ENCODE results near the gene EPB41L4A.

The EPB41L4A gene

DNA sequence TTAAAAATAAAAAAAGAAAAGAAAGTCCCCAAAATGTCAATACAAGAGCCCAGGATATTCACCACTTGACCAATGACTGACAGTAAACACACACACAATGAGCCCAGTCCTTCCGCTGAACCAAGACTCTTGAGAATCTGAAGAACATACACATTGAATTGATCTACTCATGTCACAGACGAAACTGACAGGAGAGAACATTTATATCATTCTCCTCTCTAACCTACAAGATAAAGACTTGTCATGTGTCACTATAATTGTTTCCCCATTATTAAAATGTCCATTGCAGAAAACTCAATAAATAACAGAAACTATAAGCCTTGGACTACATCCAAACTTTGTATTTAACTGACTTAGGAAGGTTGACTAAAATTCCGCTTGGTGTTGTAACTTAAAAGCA, 296.7 kb downstream of the EPB41L4A start:
- Histone ChIP-seq H3K27me3 (ENCODE audit: control insufficient read depth, insufficient read depth, low read length) (no peaks in the 10 kb centered on the region), H3K4me1 (ENCODE audit: control insufficient read depth, insufficient read depth, low read length) (no peaks in the 10 kb centered on the region), H3K9me3 (ENCODE audit: control insufficient read depth, insufficient read depth, low read length) (no peaks in the 10 kb centered on the region), H3K36me3 (ENCODE audit: control insufficient read depth, insufficient read depth, low read length) (no peaks in the 10 kb centered on the region), H3K27ac (ENCODE audit: low read length) (no peak overlapping the region), H3K4me3 (ENCODE audit: low read length) (no peak overlapping the region)
- no peak for DNase-seq (ENCODE audit: low read depth, low spot score)
- whole genome bisulfite sequencing (ENCODE audit: insufficient coverage, insufficient read length): no CpG with 5 or more reads among the region's 3 CpGs

DNA sequence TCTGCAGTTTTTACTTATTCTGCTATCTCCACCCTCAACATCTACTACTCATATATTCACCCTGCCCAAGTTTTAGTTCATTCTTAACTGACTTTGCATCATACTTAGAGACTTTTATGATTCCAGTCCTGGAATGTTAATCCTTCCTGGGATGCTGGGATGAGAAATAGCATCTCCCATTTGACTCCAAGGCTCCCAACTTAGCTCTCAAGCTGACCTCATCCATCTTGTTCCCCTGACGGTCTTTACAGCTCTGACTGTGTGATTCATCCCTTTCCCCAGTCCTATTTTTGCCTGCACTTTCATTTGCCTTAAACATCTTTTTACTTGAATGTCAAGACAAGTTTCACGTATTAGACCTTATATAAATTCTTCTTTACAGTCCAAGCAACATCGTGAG, 297.8 kb downstream of the EPB41L4A start:
- Histone ChIP-seq H3K4me3 (ENCODE audit: low read length) (no peak overlapping the region), H3K27ac (ENCODE audit: low read length) (no peak overlapping the region), H3K27me3 (ENCODE audit: control insufficient read depth, insufficient read depth, low read length) (no peaks in the 10 kb centered on the region), H3K36me3 (ENCODE audit: control insufficient read depth, insufficient read depth, low read length) (no peaks in the 10 kb centered on the region), H3K9me3 (ENCODE audit: control insufficient read depth, insufficient read depth, low read length) (no peaks in the 10 kb centered on the region), H3K4me1 (ENCODE audit: control insufficient read depth, insufficient read depth, low read length) (no peaks in the 10 kb centered on the region)
- no peak for DNase-seq (ENCODE audit: low read depth, low spot score)
- WGBS (ENCODE audit: insufficient coverage, insufficient read length): no CpG with 5 or more reads among the region's 3 CpGs

DNA sequence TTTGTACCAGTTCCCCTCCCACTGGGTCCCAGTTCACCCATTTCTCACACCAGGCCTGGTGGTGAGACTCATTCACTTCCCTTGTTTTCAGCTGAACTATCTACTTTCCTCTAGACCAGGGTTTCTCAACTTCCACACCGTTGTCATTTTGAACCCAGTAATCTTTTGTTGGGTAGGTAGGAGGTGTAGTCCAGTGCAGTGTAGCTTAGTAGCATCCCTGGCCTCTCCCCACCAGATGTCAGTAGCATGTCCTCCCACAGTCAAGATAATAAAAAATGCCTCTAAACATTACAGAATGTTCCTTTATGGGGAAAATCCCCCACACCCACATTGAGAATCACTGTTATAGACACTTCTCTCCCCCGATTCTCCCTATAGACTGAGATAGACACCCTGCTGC, 299.1 kb downstream of the EPB41L4A start:
- no peak for DNase-seq (ENCODE audit: low read depth, low spot score)
- no peaks in the 10 kb centered on the region for H3K9me3 ChIP-seq (ENCODE audit: control insufficient read depth, insufficient read depth, low read length)
- H3K4me1 ChIP-seq (ENCODE audit: control insufficient read depth, insufficient read depth, low read length): no peaks in the 10 kb centered on the region
- no peak overlapping the region for H3K27ac ChIP-seq (ENCODE audit: low read length)
- no peaks in the 10 kb centered on the region for H3K27me3 ChIP-seq (ENCODE audit: control insufficient read depth, insufficient read depth, low read length)
- H3K4me3 ChIP-seq (ENCODE audit: low read length): no peak overlapping the region
- no CpG with 5 or more reads among the region's 2 CpGs for WGBS (ENCODE audit: insufficient coverage, insufficient read length)
- H3K36me3 ChIP-seq (ENCODE audit: control insufficient read depth, insufficient read depth, low read length): no peaks in the 10 kb centered on the region

DNA sequence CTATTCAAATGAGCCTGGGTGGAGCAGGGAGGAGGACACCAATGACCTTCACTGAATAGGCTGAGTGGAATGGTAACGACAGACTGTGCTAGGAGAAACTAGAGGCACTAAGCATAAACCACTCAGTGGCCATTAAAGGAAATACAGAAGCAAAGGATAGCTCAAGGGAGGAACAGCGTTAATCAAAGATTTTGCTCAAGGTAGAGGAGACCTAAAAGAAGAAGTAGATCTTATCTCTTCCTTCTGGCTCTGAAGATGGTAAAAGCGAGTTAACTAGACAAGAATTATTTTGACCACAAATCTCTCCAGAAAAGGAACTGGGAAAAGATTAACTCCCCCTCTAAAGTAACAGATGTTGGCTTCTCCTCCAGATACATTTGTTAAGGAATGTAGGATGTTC, 299.6 kb downstream of the EPB41L4A start:
- Histone ChIP-seq H3K9me3 (ENCODE audit: control insufficient read depth, insufficient read depth, low read length) (no peaks in the 10 kb centered on the region), H3K36me3 (ENCODE audit: control insufficient read depth, insufficient read depth, low read length) (no peaks in the 10 kb centered on the region), H3K4me3 (ENCODE audit: low read length) (no peak overlapping the region), H3K27ac (ENCODE audit: low read length) (no peak overlapping the region), H3K4me1 (ENCODE audit: control insufficient read depth, insufficient read depth, low read length) (no peaks in the 10 kb centered on the region), H3K27me3 (ENCODE audit: control insufficient read depth, insufficient read depth, low read length) (no peaks in the 10 kb centered on the region)
- no peak for DNase-seq (ENCODE audit: low read depth, low spot score)
- WGBS (ENCODE audit: insufficient coverage, insufficient read length): no CpG with 5 or more reads among the region's 3 CpGs

DNA sequence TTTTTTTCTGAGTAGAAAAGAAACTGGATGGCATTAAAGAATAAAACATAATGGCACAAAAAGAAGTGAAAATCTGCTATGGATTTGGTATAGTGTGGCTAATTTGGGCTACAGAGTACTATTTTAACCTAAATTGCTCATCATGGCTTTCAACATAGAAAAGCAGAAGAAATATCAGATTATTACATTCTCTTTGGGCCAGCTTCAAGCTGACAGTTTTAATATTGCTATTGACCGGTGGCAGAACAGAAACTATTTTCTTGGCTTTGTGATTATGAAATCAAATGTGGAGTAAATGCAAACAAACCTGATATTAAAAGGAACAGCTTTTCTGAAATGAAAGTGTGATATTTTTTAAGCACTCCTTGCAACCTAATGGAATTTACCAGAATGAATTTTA, 301.5 kb downstream of the EPB41L4A start:
- WGBS (ENCODE audit: insufficient coverage, insufficient read length): no CpG with 5 or more reads among the region's 1 CpG
- Histone ChIP-seq H3K4me1 (ENCODE audit: control insufficient read depth, insufficient read depth, low read length) (no peaks in the 10 kb centered on the region), H3K9me3 (ENCODE audit: control insufficient read depth, insufficient read depth, low read length) (no peaks in the 10 kb centered on the region), H3K4me3 (ENCODE audit: low read length) (no peak overlapping the region), H3K27me3 (ENCODE audit: control insufficient read depth, insufficient read depth, low read length) (no peaks in the 10 kb centered on the region), H3K36me3 (ENCODE audit: control insufficient read depth, insufficient read depth, low read length) (no peaks in the 10 kb centered on the region), H3K27ac (ENCODE audit: low read length) (no peak overlapping the region)
- no peak for DNase-seq (ENCODE audit: low read depth, low spot score)

DNA sequence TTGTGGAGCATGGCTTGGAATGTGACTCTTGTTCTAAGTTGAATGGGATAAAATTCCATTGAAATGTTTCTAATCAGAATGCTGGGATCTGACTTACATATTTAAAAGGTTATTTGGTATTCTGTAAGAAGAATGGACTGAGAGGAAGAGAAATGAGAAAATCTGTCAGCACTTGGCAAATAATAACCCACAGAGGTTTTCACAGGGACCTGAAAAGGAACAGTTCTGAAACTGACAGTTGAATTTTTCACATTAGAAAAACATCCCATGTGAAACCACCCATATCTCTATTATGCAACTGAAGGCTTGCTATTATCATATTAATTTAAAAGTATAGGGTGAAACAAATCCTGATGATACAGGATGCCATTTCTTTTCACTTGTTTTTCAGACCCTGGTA, 302.7 kb downstream of the EPB41L4A start:
- Histone ChIP-seq H3K4me3 (ENCODE audit: low read length) (no peak overlapping the region), H3K9me3 (ENCODE audit: control insufficient read depth, insufficient read depth, low read length) (no peaks in the 10 kb centered on the region), H3K4me1 (ENCODE audit: control insufficient read depth, insufficient read depth, low read length) (no peaks in the 10 kb centered on the region), H3K27me3 (ENCODE audit: control insufficient read depth, insufficient read depth, low read length) (no peaks in the 10 kb centered on the region), H3K27ac (ENCODE audit: low read length) (no peak overlapping the region), H3K36me3 (ENCODE audit: control insufficient read depth, insufficient read depth, low read length) (no peaks in the 10 kb centered on the region)
- DNase-seq (ENCODE audit: low read depth, low spot score): no peak

DNA sequence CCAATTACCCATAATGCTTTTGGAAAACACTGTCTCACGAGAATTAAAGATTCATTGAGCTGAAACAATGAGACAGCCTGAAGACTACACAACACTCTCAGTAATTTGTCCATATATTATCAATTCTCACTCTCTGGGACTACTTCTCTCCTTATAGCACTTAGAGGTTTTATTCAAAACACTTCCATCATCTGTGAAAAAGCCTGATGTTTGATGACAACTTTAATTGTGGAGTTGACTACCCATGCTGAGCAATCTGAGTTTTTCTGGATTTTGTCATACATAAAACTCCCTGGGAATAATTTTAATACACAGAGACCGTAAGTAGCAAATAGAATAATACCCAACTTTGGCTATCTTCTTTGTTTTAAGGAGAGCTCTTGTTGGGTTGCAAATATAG, 305.5 kb downstream of the EPB41L4A start:
- Histone ChIP-seq H3K4me3 (ENCODE audit: low read length) (no peak overlapping the region), H3K36me3 (ENCODE audit: control insufficient read depth, insufficient read depth, low read length) (no peaks in the 10 kb centered on the region), H3K27ac (ENCODE audit: low read length) (no peak overlapping the region), H3K27me3 (ENCODE audit: control insufficient read depth, insufficient read depth, low read length) (no peaks in the 10 kb centered on the region), H3K4me1 (ENCODE audit: control insufficient read depth, insufficient read depth, low read length) (peaks cover 2% of the 10 kb centered on the region; the same call in 1 of the 2 replicates), H3K9me3 (ENCODE audit: control insufficient read depth, insufficient read depth, low read length) (no peaks in the 10 kb centered on the region)
- DNase-seq (ENCODE audit: low read depth, low spot score): no peak
- no CpG with 5 or more reads among the region's 2 CpGs for WGBS (ENCODE audit: insufficient coverage, insufficient read length)

Data from iPS DF 6.9 (cell line).